HG03575 (cell line): Measurements from ENCODE around the gene TWF2.

Source experiments
- ATAC-seq: cut with Tn5 transposase; IDR thresholded peaks from one replicate; pipeline ENCODE4 v1.9.1; 2021; ENCODE audit not compliant: unreplicated experiment, insufficient number of reproducible peaks, low FRiP score; ENCODE audit errors: extremely low read depth

The TWF2 gene

GRCh38 chr3:52213901-52214300 is 25.1 kb downstream of the TWF2 start:
- ATAC-seq = no peak

- no peak for ATAC-seq
Observed at GRCh38 chr3:52213005-52213404, 26.0 kb downstream of the TWF2 start.

DNA sequence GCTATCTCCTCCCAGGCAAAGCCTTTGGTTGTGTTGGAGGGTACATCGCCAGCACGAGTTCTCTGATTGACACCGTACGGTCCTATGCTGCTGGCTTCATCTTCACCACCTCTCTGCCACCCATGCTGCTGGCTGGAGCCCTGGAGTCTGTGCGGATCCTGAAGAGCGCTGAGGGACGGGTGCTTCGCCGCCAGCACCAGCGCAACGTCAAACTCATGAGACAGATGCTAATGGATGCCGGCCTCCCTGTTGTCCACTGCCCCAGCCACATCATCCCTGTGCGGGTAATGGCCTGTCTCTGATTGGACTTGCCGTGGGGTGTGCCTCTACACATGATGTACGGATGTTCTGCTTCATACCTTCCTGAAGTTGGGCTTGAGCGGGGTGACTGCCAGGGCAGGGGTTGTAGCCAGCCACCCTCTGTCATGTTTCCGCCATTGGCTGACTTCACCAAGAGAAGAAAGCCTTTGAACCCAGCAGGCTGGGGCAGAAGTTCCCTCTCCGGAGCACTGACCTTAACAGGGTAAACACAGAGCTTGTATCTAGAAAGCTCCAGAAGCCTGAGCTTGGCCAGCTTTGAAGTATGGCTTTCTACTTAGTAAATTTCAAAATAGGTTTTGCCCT is 27.6 kb downstream of the TWF2 start:
- ATAC-seq = no peak

DNA sequence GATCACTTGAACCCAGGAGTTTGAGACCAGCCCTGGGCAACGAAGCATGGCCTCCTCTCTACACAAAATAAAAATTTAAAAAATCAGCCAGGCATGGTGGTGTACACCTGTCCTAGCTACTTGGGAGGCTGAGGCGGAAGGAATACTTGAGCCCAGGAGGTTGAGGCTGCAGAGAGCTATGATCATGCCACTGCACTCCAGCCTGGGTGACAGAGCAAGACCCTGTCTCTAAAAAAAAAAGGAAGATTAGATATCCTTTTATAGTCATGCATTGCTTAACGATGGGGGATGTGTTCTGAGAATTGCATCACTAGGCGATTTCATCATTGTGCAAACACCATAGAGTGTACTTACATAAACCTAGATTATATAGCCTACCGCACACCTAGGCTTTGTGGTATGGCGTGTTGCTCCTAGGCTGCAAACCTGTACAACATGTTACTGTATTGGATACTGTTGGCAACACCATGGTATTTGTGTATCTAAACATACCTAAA is 28.4 kb downstream of the TWF2 start:
- ATAC-seq = no peak

GRCh38 chr3:52210037-52210436 is 28.9 kb downstream of the TWF2 start:
- ATAC-seq = no peak

DNA sequence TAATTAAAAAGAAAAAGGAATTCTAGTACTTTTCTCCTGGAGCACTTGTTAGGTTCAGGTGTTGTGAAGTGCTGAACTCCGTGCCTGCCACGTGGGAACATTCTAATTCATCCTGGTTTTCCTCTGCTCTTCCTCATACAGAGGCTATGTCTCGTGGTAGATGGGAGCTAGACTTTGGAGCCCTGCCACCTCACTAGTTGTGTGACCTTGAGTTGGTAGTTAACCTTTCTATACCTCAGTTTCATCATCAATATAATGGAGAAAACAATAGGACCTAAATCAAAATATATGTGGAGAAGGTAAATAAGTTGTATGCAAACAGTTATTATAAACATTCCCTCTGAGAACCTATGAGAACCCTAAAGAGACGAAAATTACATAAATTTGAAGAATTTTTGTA is 30.4 kb downstream of the TWF2 start:
- ATAC-seq = no peak

DNA sequence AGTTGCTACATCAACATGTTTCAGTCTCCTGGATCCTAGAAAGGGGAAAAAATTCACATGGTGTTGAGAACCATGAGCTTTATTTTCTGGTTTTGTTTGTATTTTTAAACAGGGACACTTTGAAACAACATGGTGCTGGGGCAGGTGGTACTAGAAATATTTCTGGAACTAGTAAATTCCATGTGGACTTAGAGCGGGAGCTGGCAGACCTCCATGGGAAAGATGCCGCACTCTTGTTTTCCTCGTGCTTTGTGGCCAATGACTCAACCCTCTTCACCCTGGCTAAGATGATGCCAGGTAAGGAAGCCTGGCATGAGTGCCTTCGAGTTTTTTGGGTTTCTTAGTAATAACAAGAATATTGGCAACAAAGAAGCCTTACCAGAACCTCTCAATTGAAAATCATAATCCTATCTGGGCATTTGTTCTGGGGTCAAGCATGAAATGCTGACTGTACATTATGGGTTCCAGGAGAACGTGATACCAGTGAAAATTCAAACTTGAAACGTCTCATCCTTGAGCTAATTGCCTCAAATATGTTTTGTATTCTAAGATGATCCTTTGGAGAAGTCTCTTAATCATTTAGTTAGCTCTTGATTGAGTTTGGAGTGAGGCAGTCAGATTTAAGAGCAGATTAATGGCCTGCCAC is 33.1 kb downstream of the TWF2 start:
- ATAC-seq = no peak

DNA sequence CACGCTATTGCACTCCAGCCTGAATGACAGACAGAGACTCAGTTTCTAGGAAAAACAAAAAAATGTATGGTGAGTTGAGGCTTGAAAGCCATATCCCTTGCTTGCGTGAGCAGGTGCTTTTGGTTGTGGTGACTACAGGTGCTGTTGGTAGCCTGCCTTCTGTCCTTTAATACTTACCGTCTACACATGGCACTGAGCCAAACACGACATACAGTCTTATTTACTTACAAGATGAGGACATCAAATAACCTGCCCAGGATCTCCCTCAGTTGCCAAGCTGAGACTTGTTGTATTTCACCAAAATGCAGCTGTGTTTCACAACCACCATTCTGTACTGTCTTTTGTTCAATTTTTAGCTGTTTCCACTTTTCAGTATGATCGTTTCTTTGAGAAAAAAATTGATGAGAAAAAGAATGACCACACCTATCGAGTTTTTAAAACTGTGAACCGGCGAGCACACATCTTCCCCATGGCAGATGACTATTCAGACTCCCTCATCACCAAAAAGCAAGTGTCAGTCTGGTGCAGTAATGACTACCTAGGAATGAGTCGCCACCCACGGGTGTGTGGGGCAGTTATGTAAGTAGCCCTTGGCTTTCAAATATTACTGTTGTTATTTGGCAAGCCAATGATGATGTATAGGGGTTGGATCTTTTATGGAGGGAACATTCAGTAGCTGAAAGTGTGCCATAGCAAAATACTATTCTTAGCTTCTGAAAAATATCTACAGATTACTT is 34.5 kb downstream of the TWF2 start:
- ATAC-seq = no peak

DNA sequence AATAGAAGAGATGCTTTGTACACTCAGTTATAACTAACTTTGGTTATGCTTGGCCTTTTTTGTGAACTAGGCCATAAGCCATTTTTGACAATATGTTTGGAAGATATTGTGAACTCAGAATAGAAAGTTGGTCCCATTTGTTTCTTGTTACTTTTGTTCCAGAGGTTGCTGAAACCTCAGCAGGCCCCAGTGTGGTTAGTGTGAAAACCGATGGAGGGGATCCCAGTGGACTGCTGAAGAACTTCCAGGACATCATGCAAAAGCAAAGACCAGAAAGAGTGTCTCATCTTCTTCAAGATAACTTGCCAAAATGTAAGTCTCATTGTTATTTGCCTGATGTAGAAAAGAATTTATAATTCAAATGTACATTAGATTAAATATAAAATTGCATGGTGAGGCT is 35.3 kb downstream of the TWF2 start:
- ATAC-seq = no peak

DNA sequence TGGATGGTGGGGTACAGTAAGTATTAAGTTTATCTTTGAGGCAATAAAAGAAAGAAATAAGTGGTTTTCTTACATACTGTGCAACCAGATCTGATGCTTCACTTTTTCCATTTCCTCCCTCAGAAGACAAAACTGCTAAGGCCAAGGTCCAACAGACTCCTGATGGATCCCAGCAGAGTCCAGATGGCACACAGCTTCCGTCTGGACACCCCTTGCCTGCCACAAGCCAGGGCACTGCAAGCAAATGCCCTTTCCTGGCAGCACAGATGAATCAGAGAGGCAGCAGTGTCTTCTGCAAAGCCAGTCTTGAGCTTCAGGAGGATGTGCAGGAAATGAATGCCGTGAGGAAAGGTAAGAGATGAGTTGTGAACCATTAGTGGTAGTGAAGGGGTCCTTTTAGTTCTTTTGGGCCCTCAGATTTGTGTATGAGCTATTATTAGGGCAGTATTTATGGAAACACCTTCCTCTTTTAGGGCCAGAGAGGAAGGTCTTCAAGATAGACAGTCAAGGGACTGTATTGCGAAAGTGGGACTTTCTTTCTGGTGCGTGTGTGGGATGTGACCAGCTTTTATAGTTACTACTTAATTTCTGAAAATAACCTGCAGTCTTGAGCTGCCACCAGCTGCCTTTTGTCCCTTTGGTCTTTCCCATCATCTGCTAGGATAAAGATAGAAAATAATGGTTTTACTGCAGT is 36.4 kb downstream of the TWF2 start:
- no peak for ATAC-seq

GRCh38 chr3:52200981-52201679 is 37.8 kb downstream of the TWF2 start:
- ATAC-seq = no peak

- no peak for ATAC-seq
Observed at GRCh38 chr3:52198643-52199608, 40.0 kb downstream of the TWF2 start.

DNA sequence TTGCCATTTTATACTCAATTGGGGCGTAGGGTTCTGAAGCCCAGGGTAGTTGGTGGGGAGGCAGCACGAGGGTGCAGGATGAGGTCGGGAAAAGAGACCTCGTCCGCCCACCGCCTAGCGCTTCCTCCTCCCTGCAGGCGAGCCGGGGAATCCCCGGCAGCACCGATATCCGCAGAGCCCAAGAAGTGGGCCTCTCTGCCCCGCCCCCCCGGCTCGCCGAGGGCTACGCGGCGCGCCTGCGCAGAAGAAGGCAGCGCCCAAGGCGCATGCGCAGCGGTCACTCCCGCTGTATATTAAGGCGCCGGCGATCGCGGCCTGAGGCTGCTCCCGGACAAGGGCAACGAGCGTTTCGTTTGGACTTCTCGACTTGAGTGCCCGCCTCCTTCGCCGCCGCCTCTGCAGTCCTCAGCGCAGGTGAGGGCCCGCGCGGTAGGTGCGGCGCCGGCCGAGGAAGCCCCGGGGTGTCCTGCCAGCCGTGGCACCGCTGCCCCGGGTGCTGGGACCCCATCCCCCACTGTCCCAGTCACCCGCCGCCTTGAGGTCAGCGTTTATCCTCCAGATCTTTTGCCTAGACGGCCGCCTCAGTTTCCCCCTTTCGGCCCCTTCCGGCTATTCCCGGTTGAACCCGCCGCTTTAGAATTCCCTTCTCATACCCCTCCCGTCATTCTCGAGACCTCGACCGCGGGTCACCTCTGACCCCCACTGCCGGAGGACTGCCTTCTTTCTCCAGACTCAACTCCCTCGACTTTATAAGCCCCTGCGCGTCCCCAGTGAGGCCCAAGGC is 40.9 kb downstream of the TWF2 start, which contains the start of gene ALAS1:
ALAS1 (plus strand) TSS at position 319 of the 784 bp plus-strand sequence. CDS start 1,082 bp downstream, outside the sequence.
- ATAC-seq = no peak

GRCh38 chr3:52197499-52197841 is 41.5 kb downstream of the TWF2 start:
- no peak for ATAC-seq

- ATAC-seq = no peak
Observed at GRCh38 chr3:52196977-52197376, 42.0 kb downstream of the TWF2 start.

DNA sequence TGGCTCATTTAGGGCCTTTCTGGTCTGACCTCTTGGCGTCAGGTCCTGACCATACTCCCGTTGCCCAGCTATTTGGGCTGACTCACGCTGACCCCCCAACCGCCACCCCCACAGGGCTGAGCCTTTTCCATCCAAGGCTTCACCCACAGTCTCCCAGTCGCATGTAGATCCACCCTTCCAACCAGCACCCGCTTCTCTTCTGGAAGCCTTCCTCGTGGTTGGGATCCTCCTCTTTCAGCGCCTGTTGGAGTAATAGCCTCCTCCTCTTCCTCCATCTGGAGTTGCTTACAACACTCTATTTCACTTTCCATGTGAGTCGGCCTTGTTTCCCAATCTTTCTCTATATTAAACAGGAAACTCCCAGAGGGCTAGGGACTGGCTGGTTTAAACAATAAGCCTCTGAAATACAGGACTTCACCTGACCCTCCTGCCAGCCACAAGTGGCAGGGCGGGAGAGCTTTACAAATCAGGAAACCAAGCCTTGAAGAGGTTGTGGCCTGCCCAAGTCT is 43.1 kb downstream of the TWF2 start:
- ATAC-seq = no peak

DNA sequence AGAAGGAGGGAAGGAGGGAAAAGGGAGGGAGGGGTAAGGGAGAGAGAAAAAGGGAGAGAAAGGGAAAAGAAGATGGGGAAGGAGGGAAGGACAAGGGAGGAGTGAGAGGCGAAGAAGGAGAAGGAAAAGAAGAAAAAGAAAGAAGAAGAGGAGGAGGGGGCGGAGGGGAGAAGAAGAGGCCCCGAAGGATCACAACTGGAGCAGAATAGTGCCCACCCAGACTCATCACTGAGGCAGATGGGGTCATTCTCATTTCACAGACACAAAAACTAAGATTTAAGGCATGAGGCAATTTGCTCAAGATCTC is 43.7 kb downstream of the TWF2 start:
- no peak for ATAC-seq
